Natural killer cell treated with Interleukin-12 subunit alpha and Interleukin-12 subunit beta and Interleukin-15 and Interleukin-18, amount 100 ng/mL, for 72 hours (primary cell): ENCODE data around the gene CNNM4. TPM values are rescaled to one million over a fixed set of nuclear protein-coding genes. Genes with fewer than 3 reads are reported as not detected.
"Not testable (repeated sequence)": the region's sequence is repeated elsewhere in the genome, so short reads cannot be mapped to it uniquely, and the experiment has no call there.

Experiments
- ATAC-seq, 2 donors: fragments of 150-1000 bp; cut with Tn5 transposase in 1 of 2; sonication (Bioruptor Pico), chemical (Tn5 transposase) in 1 of 2; 2 replicates each; pipeline ENCODE4 v1.10.0; 2021
- DNase-seq: peaks from one replicate; pipeline ENCODE4 v3.0.0; 2022; ENCODE audit warnings: low spot score
- H3K27ac Mint-ChIP-seq, 2 donors: 1 replicate in 1 of 2; 2 replicates in 1 of 2; pipeline ENCODE4 v1.8.0; 2022; ENCODE audit warnings: mixed read lengths in 2 of 2, mild to moderate bottlenecking in 1 of 2, moderate library complexity in 1 of 2
- H3K27me3 Mint-ChIP-seq, 2 donors: 1 replicate in 1 of 2; 2 replicates in 1 of 2; pipeline ENCODE4 v1.8.0; 2022; ENCODE audit warnings: mixed read lengths in 2 of 2
- H3K36me3 Mint-ChIP-seq: one replicate; pipeline ENCODE4 v1.8.0; 2022; ENCODE audit warnings: mixed read lengths
- H3K4me1 Mint-ChIP-seq, 2 donors: 1 replicate in 1 of 2; 2 replicates in 1 of 2; pipeline ENCODE4 v1.8.0; 2022; ENCODE audit warnings: low read depth in 2 of 2, mixed read lengths in 2 of 2, mild to moderate bottlenecking in 1 of 2
- H3K4me3 Mint-ChIP-seq: one replicate; pipeline ENCODE4 v1.8.0; 2022; ENCODE audit warnings: mixed read lengths
- H3K9me3 Mint-ChIP-seq: 2 replicates; pipeline ENCODE4 v1.8.0; 2022; ENCODE audit warnings: mixed read lengths
- total RNA-seq, 2 donors: library from RNA; stranded (reverse); gene quantifications; one replicate each; pipeline ENCODE4 v1.2.3, GENCODE V29; 2022

CNNM4 gene
- total RNA-seq, 2 donors from 2014 or later: 7.3 to 8.4 TPM

DNA sequence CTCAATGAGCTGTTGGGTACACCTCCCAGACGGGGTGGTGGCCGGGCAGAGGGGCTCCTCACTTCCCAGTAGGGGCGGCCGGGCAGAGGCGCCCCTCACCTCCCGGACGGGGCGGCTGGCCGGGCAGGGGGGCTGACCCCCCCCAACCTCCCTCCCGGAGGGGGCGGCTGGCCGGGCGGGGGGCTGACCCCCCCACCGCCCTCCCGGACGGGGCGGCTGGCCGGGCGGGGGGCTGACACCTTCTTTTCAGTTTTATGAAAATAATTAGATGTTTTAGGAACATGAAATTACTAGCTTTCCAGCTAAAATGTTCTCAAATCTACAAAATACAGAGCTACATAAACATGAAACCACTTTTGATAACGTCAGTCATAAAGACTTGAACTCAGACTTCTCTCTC lies 45.2 kb downstream of the CNNM4 start:
- H3K27ac Mint-ChIP-seq: peak overlapping the region; percentile 83 to 96
- DNase-seq, H3K9me3 Mint-ChIP-seq, H3K36me3 Mint-ChIP-seq, H3K27me3 Mint-ChIP-seq, ATAC-seq, H3K4me1 Mint-ChIP-seq: not testable (repeated sequence)
- peak overlapping the region; percentile 78 for H3K4me3 Mint-ChIP-seq

- Mint-ChIP-seq H3K36me3 (no peaks in the 10 kb centered on the region), H3K4me1 (peaks cover 8 to 9% of the 10 kb centered on the region in 2 donors), H3K27ac (peak overlapping the region; percentile 83 to 96), H3K9me3 (no peaks in the 10 kb centered on the region), H3K4me3 (peak overlapping the region; percentile 78), H3K27me3 (no peaks in the 10 kb centered on the region)
- DNase-seq (no peak), ATAC-seq (peak; percentile 71 to 76)
Measured at GRCh38 chr2:96806468-96807126, 45.9 kb downstream of the CNNM4 start.

- ATAC-seq: no peak
- Mint-ChIP-seq H3K27ac (peak overlapping the region; percentile 83 to 96), H3K9me3 (no peaks in the 10 kb centered on the region), H3K4me1 (peaks cover 8 to 9% of the 10 kb centered on the region in 2 donors), H3K27me3 (no peaks in the 10 kb centered on the region), H3K36me3 (no peaks in the 10 kb centered on the region), H3K4me3 (peak overlapping the region; percentile 78)
- DNase-seq: no peak
Measured at GRCh38 chr2:96807127-96807471, 46.4 kb downstream of the CNNM4 start.

DNA sequence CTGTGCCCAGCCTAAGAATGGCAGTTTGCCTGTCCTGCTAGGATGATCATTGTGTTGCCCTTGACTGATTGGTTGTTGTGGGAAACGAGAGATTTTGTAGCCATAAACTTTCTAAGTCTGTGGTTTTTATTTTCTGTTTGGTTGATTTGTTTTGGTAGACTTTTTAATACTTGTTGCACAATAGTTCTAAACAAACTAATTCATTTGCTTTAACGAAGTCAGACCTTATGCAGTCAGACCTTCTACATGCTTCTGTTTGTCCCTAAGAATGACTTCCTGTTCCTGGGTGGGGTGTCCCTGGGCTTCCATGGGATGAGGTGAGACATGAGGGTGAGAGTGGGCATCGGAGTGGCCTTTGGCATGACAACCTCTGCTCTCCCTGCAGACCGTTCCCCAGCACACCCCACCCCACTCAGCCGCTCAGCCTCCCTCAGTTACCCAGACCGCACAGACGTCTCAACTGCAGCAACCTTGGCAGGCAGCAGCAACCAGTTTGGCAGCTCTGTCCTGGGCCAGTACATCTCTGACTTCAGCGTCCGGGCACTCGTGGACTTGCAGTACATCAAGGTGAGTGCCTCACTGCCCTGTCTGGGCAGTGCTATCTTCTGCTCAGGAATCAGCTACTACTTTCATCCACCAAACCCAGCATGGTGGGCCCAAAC lies 47.6 kb downstream of the CNNM4 start:
- DNase-seq (no peak), ATAC-seq (no peak)
- Mint-ChIP-seq H3K9me3 (no peaks in the 10 kb centered on the region), H3K4me3 (no peak overlapping the region), H3K27me3 (no peaks in the 10 kb centered on the region), H3K36me3 (no peaks in the 10 kb centered on the region), H3K4me1 (peaks cover 8 to 13% of the 10 kb centered on the region in 2 donors), H3K27ac (no peak overlapping the region)

DNA sequence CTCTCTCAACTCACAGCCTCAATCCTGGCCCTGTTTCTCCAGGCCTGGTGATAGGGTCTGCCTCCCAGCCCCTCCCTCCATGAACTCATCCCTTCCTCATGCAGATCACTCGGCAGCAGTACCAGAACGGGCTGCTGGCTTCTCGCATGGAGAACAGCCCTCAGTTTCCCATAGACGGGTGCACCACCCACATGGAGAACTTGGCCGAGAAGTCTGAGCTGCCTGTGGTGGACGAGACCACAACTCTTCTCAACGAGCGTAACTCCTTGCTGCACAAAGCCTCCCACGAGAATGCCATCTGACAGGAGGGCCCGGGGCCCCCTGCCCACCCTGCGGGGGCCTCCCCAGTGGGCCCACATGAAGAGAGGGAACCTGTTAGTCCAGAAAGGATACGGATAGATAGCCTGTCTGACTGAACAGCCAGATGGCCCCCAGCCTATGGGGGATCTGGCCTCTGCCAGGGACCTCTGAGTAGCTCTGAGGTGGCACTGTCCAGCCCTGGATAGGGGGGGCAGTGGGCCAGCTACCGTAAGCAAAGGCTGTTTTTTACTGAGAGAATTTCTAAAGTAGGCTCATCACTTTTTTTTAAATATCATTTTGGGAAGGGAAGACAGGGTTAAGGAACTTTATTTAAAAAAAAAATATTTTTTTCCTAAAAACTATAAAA lies 48.6 kb downstream of the CNNM4 start:
- Mint-ChIP-seq H3K9me3 (no peaks in the 10 kb centered on the region), H3K27me3 (no peaks in the 10 kb centered on the region), H3K4me3 (no peak overlapping the region), H3K4me1 (peaks cover 8 to 13% of the 10 kb centered on the region in 2 donors), H3K27ac (no peak overlapping the region), H3K36me3 (no peaks in the 10 kb centered on the region)
- no peak for ATAC-seq
- DNase-seq: no peak

- DNase-seq (no peak), ATAC-seq (no peak)
- Mint-ChIP-seq H3K36me3 (no peaks in the 10 kb centered on the region), H3K4me1 (peaks cover 12 to 17% of the 10 kb centered on the region in 2 donors), H3K4me3 (no peak overlapping the region), H3K9me3 (no peaks in the 10 kb centered on the region), H3K27me3 (no peaks in the 10 kb centered on the region), H3K27ac (no peak overlapping the region)
Measured at GRCh38 chr2:96809951-96810782, 49.5 kb downstream of the CNNM4 start.

DNA sequence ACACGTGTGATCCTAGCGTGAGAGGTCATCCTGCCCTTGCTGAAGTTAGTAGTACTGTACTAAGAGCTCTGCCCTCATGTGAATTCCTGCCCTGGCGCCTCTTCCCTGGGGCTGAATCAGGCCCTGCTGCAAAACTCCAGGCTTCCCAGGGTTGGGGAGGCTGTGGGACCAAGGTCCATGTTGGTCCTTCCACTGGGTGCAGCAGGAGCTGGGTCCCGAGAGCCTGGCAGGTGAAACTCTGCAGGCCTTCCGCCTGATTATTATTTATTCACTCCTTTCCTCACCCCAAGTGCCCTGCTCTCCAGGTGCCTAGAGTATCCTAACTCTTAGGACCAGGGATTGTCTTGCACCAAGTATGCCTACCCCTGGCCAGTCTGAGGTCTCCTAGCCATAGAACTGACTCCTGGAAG lies 50.1 kb downstream of the CNNM4 start:
- no peak for DNase-seq
- Mint-ChIP-seq H3K4me3 (no peak overlapping the region), H3K4me1 (peaks cover 16 to 21% of the 10 kb centered on the region in 2 donors), H3K27me3 (no peaks in the 10 kb centered on the region), H3K36me3 (no peaks in the 10 kb centered on the region), H3K27ac (no peak overlapping the region), H3K9me3 (no peaks in the 10 kb centered on the region)
- ATAC-seq: no peak

DNA sequence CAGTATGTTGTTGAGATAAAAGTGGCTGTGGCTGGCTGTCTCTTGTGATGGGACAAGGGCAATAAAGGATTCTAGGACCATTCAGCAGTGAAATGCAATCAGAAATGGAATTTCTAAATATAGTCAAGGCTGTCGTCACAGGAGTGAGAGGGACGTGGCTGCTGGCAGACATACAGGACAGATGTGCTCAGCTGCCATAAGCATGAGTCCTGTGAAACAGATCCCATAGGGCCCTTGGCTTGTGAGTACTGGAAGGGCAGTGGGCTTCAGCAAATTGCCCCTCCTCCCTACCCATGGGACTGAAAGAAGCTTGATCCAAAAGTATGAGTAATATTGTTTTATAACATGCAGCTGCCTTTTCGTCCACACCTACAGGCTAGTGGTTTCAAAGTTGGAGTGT lies 51.2 kb downstream of the CNNM4 start:
- no peak for ATAC-seq
- no peaks in the 10 kb centered on the region for H3K9me3 Mint-ChIP-seq
- no peak overlapping the region for H3K27ac Mint-ChIP-seq
- H3K27me3 Mint-ChIP-seq: no peaks in the 10 kb centered on the region
- no peaks in the 10 kb centered on the region for H3K36me3 Mint-ChIP-seq
- DNase-seq: no peak
- H3K4me1 Mint-ChIP-seq: peaks cover 8 to 13% of the 10 kb centered on the region in 2 donors
- H3K4me3 Mint-ChIP-seq: no peak overlapping the region

- DNase-seq (no peak), ATAC-seq (no peak)
- H3K36me3 Mint-ChIP-seq: peaks cover 4% of the 10 kb centered on the region
- peaks cover 21 to 23% of the 10 kb centered on the region in 2 donors for H3K4me1 Mint-ChIP-seq
- no peaks in the 10 kb centered on the region for H3K27me3 Mint-ChIP-seq
- H3K9me3 Mint-ChIP-seq: no peaks in the 10 kb centered on the region
- H3K27ac Mint-ChIP-seq: no peak overlapping the region
- H3K4me3 Mint-ChIP-seq: no peak overlapping the region
Measured at GRCh38 chr2:96813656-96814055, 53.0 kb downstream of the CNNM4 start.

- Mint-ChIP-seq H3K27ac (peak overlapping the region; percentile 33 to 73), H3K4me3 (peak overlapping the region; percentile 90), H3K27me3 (no peaks in the 10 kb centered on the region), H3K9me3 (no peaks in the 10 kb centered on the region), H3K4me1 (peaks cover 39 to 40% of the 10 kb centered on the region in 2 donors), H3K36me3 (peaks cover 4% of the 10 kb centered on the region)
- ATAC-seq (no peak), DNase-seq (no peak)
Measured at GRCh38 chr2:96815326-96816126, 54.8 kb downstream of the CNNM4 start.

DNA sequence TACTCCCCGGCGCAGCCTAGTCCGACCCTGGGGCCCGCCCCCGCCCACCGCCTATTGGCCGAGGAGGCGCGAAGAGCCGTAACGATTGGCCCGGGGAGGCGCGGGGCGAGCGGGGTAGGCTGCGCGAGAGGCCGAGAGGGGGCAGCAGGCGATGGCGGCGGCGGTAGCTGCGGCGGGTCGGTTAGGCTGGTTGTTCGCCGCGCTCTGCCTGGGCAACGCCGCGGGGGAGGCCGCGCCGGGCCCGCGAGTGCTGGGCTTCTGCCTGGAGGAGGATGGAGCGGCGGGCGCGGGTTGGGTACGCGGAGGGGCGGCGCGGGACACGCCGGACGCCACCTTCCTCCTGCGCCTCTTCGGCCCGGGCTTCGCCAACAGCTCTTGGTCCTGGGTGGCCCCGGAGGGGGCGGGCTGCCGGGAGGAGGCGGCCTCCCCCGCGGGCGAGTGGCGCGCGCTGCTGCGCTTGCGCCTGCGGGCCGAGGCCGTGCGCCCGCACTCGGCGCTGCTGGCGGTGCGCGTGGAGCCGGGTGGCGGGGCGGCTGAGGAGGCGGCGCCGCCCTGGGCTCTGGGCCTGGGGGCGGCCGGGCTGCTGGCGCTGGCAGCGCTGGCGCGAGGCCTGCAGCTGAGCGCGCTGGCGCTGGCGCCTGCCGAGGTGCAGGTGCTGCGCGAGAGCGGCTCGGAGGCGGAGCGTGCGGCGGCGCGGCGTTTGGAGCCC lies 55.6 kb downstream of the CNNM4 start, which contains the start of gene CNNM3:
TSS of gene CNNM3 (plus strand) at position 142 of the 709 bp plus-strand sequence. CDS start at position 152, 10 bp downstream.
- peak; percentile 99 for DNase-seq
- peaks cover 44 to 46% of the 10 kb centered on the region in 2 donors for H3K4me1 Mint-ChIP-seq
- peaks cover 4% of the 10 kb centered on the region for H3K36me3 Mint-ChIP-seq
- peak within 1 kb of the TSS; percentile 90 for H3K4me3 Mint-ChIP-seq
- H3K9me3 Mint-ChIP-seq: no peaks in the 10 kb centered on the region
- peak; percentile 96 for ATAC-seq
- no peaks in the 10 kb centered on the region for H3K27me3 Mint-ChIP-seq
- H3K27ac Mint-ChIP-seq: peak within 1 kb of the TSS; percentile 33 to 73

DNA sequence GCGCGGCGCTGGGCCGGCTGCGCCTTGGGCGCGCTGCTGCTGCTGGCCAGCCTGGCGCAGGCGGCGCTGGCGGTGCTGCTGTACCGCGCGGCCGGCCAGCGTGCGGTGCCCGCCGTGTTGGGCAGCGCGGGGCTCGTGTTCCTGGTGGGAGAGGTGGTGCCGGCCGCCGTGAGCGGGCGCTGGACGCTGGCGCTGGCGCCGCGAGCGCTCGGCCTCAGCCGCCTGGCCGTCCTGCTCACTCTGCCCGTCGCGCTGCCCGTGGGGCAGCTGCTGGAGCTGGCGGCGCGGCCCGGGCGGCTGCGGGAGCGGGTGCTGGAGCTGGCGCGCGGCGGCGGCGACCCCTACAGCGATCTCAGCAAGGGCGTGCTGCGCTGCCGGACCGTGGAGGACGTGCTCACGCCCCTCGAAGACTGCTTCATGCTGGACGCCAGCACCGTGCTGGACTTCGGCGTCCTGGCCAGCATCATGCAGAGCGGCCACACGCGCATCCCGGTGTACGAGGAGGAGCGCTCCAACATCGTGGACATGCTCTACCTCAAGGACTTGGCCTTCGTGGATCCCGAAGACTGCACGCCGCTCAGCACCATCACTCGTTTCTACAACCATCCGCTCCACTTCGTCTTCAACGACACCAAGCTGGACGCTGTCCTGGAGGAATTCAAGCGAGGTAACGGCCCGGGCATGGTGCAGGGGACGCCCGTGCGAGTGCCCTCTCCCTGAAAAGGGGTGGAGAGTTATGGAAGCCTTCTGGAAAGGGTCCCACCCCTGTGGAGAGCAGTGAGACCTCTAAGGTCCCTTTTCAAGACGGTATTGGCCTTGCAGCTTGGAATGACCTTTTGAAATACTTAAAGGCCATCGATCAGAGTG lies 56.4 kb downstream of the CNNM4 start:
- peak overlapping the region in 1 of 2 donors; percentile 41 for H3K27ac Mint-ChIP-seq
- no peaks in the 10 kb centered on the region for H3K27me3 Mint-ChIP-seq
- ATAC-seq (no peak), DNase-seq (no peak)
- H3K36me3 Mint-ChIP-seq: peaks cover 4% of the 10 kb centered on the region
- no peaks in the 10 kb centered on the region for H3K9me3 Mint-ChIP-seq
- H3K4me3 Mint-ChIP-seq: peak overlapping the region; percentile 85
- peaks cover 46 to 49% of the 10 kb centered on the region in 2 donors for H3K4me1 Mint-ChIP-seq
